GM21529 (cell line): Measurements from ENCODE around the gene NOL3.
A peak's percentile ranks its signal among the peaks of the same experiment; 100 is the strongest.
"Not testable (repeated sequence)": the region's sequence is repeated elsewhere in the genome, so short reads cannot be mapped to it uniquely, and the experiment has no call there.

ENCODE experiments used
- ATAC-seq: cut with Tn5 transposase; IDR thresholded peaks from one replicate; pipeline ENCODE4 v1.9.1; 2021; ENCODE audit not compliant: unreplicated experiment

NOL3 gene

DNA sequence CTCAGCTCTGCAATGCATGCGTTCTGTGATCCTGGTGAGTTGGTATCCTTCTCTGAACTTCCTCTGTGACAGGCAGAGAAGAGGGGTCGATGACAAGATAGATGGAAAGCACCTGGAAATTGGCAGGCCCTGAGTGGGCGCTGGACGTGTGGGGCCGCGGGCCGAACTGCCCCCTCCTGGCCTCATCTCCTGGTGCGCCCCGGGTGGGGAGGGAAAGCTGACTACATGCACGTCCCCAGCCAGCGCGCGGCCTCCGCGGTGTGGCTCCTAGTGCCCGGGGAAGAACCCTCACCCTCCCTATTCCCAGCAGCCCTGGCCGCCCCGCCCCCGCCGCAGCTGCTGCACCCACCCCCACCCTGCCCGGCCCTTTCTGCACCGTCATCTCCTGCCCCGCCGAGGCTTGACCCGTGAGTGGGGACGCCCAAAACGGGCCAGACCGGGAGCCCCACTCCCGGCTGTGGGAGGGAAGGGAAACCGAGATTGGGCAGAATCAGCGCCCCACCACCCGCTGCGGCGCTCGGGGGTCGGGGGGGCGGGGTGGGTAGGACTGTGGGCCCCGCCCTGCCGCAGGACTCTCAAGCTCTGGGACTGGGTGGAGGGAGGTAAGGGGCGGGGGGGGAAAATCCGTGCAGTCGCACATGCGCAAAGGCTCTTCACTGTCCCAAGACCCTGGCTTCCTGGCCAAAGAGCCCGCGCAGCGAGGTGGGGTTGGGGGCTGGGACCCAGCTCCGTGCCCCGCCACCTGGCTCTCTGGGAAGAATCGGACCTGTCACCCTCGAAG lies at the start of gene NOL3:
TSS of gene NOL3 (plus strand) at position 371 of the 781 bp plus-strand sequence.
- peak; percentile 48 for ATAC-seq

- not testable (repeated sequence) for ATAC-seq
These were observed 47.5 kb upstream of the NOL3 start for GRCh38 chr16:67122799-67123198.

GRCh38 chr16:67128417-67128816 lies 41.9 kb upstream of the NOL3 start:
- ATAC-seq: no peak

- no peak for ATAC-seq
These were observed 41.5 kb upstream of the NOL3 start for GRCh38 chr16:67128887-67129286.

GRCh38 chr16:67129422-67129821 lies 40.9 kb upstream of the NOL3 start:
- no peak for ATAC-seq

- no peak for ATAC-seq
These were observed 32.7 kb upstream of the NOL3 start for GRCh38 chr16:67137605-67138004.

GRCh38 chr16:67141391-67141790 lies 28.9 kb upstream of the NOL3 start:
- ATAC-seq: no peak

DNA sequence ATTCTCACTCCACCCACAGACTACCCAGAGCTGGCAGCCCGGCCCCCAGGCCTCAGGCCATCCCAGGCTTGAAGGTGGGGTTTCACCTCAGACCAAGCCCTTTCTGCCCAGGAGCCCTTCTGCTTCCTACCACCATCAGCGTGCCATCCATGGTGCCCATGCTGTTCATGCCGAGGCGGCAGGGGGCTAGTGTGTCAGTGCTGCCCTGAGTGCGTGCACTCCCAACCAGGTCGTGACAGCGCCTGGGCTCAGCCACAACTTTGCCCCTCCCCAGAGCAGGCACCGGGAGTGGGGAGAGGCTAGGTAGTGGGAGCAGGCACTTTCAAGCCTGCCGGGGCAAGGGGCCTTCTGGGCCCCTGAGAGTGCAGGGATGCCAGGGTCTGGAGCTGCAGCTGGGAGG lies 28.0 kb upstream of the NOL3 start:
- no peak for ATAC-seq

GRCh38 chr16:67144943-67145342 lies 25.4 kb upstream of the NOL3 start:
- ATAC-seq: no peak

GRCh38 chr16:67145746-67146145 lies 24.6 kb upstream of the NOL3 start:
- ATAC-seq: no peak

DNA sequence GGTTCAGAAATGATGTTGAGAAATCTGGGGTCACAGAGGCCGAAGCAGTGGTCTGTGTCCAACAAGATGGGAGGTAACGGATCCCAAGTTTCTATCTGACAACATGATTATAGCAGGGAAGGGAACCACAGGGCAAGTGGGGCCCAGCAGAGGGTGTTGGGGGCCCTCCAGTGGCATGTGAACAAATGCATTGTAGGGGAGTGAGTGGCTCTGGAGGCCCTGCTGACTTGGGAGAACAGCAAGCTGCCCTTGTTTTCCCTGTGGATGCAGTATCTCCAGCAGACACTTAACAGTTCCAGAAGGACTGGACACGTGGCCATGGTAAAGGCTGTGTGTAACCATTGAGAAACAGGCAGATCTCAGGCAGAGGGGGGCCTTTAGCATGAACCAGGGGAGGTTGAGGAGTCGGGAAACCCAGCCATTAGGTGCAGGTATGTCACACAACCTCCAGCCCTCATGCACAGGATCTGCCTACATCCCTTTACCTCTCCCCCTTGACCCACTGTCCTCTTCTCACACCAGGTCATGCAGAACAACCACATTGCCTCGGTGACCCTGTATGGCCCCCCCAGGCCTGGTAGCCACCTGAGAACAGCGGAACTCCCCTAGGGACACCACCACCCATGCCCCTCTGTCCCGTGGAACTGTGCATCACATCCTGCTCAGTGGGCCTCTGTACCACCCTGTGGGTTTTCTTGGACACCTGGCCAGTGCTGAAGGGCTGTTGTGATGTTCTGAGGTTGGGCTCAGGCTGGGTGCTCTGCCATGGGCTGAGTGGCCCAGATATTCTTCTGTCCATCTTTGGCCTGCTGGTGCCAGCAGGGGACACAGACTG lies 23.6 kb upstream of the NOL3 start:
- no peak for ATAC-seq

DNA sequence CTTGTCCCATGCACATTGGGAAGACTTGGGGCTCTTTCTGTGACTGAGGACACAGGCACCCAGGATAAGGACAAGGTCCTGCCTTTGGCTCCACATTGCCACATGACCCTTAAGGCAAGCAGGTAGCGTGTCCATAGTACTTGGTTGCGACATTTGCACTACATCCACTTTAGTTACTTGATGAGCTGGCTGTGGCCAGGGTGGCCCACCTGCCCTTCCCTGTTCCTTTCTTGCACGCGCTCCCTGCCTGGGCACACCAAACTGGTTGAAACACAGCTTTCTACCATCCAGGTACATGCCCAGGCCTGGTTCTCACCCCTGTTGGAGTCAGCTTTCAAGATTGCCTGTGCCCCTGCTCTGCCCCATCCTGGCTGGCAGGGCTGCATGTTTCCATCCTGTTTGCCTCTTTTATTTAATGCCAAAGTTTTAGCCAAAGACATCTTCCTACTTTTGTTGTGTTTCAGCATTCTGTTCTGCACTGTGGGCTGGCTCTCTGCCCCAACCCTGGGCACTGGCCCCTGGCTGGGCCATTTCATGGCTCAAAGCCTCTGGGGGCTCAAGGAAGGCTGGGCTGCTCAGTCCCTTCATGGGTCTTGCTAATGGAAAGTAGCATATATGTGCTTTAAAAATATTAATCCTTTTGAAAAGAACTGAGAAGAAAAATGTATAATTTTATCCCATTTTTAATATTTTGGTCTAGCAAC lies 22.7 kb upstream of the NOL3 start:
- no peak for ATAC-seq

- ATAC-seq: no peak
These were observed 22.1 kb upstream of the NOL3 start for GRCh38 chr16:67148221-67148620.

DNA sequence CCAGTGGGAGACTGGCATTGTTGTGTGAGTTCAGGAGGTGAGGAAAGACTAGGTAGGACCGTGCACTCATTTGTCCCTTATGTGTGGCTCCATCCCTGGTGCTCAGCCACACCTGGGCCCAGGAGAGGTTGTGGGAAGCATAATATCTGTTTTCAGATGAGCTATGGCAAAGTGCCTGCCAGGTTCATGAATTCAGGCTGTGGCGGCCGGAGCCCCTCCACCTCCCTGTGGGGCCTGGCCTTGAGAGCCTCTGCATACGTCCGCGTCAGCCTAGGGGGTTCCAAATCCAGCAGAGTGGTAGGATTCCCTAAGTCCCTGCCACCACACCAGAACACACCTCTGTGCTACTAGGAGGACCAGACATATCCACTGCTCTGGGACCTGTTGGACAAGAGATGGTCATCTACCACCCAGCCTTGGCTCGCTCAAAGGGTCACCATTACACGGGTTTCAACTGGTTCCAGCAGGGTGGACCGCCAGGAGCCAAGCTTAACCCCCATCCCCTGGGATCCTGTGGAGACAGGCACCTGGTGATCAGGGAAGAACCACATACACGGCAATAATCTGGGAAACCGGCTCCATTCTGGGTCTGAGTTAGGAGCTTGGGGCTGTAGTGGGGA lies 21.6 kb upstream of the NOL3 start:
- no peak for ATAC-seq

DNA sequence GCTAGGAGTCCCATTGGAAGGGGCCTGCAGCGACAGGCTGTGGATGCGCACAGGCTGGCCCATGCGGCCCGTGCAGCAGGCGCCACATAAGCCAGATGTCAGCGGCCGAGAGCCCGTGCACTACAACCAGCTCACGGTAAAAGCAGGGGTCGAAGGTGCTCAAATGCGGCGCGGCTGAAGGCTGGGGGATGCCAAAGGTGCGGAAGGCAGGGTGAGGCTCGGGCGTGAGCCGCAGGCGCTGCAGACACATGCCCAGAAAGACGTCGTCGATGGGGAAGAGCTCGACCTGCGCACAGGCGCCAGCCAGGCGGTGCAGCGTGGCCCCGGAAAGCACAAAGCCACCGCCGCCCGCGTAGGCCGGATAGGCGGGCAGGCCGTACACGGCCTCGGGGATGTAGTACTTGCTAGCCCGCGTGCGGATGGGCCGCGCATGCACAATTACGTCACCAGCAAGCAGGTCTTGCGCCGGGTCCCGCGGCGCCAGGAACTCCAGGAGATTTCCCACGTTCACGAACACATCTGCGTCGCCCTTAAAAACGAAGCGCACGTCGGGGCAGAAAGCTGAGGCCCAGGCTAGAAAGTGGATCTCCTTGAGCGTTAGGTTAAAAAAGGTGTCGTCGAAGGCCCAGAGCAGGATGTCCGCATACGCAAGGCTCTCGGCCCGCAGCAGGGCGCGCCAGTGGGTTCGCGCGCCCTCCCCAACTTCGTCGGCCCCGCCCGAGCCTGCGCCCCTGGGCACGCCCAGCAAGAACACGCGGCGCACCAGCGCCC lies 20.9 kb upstream of the NOL3 start:
- ATAC-seq: no peak

GRCh38 chr16:67150047-67150832 lies 20.1 kb upstream of the NOL3 start:
- ATAC-seq: peak; percentile 48

- peak; percentile 63 for ATAC-seq
These were observed 19.4 kb upstream of the NOL3 start, which contains the start of gene B3GNT9 for GRCh38 chr16:67150833-67151396. Gene B3GNT9 (minus strand): TSS chr16:67150998. CDS start chr16:67150485, 513 bp downstream.

DNA sequence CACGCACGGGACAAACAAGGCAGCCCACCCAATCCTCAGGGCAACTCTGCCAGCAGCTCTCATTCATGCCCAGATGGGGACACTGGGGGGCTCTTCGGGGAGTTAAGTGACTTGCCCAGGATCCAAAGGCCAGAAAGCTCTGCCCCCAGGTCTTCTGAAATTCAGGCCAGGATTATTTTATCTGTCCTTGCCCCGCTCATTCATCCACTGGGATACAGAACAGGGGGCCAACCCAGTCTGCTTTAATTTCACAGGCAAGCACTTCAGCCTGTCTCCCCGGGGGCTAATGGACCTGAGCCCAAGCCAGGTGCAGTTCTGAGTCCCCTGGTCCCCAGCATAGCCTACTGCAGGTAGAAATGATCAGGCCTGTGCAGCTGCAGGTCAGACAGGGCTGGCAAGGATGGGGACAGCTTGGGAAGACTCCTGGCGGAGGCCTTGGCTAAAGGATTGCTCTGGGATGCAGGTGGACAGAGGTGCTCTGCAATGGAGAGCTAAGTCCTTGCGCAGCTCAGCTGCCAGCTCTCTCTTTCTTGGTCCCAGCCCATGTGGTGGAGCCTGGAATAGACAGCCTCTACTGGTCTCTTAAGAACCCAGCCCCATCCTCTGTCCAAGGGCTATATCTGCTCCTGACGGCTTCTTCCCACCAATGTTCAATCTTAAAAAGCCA lies 18.8 kb upstream of the NOL3 start:
- ATAC-seq: no peak
